ENCODE data around the gene GABRB1. TPM values are rescaled to one million over a fixed set of nuclear protein-coding genes. Genes with fewer than 3 reads are reported as not detected.

GABRB1 gene
- total and polyA plus RNA-seq, 2 donors (not counting 3 experiments of a cell fraction or from before 2014, with no cell fraction given): not detected

DNA sequence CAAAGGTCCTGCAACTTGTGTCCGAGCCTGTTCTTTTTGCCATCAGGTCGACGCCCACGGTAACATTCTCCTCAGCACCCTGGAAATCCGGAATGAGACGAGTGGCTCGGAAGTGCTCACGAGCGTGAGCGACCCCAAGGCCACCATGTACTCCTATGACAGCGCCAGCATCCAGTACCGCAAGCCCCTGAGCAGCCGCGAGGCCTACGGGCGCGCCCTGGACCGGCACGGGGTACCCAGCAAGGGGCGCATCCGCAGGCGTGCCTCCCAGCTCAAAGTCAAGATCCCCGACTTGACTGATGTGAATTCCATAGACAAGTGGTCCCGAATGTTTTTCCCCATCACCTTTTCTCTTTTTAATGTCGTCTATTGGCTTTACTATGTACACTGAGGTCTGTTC, 394.3 kb downstream of the GABRB1 start:
- DNase-seq (ENCODE audit: low read depth, low spot score) (no peak), FAIRE-seq (no peak)
- Histone ChIP-seq H3K9ac (replicated peaks; ENCODE audit: extremely low read depth, insufficient read depth, low read length) (no peak overlapping the region), H3K4me1 (ENCODE audit: control insufficient read depth, extremely low read depth, insufficient read depth, low read length) (no peaks in the 10 kb centered on the region), H3K4me2 (ENCODE audit: insufficient read depth, low read length) (no peak overlapping the region), H4K20me1 (replicated peaks; ENCODE audit: control insufficient read depth, extremely low read depth, insufficient read depth, low read length) (no peaks in the 10 kb centered on the region), H2AFZ (ENCODE audit: low read depth, low read length) (no peak overlapping the region), H3K79me2 (ENCODE audit: control insufficient read depth, insufficient read depth, low read length) (no peaks in the 10 kb centered on the region), H3K27me3 (ENCODE audit: control insufficient read depth in 2 of 2, insufficient read depth in 2 of 2, low read length in 2 of 2) (peaks cover 3 to 4% of the 10 kb centered on the region in 2 experiments), H3K27ac (ENCODE audit: insufficient read depth, low read depth, low read length) (no peak overlapping the region), H3K9me3 (replicated peaks; ENCODE audit: control insufficient read depth, insufficient read depth, low read length) (no peaks in the 10 kb centered on the region), H3K4me3 (replicated peaks in 1 of 3; ENCODE audit: insufficient read depth in 1 of 3, low read depth in 1 of 3, low read length in 3 of 3) (no peak overlapping the region), H3K9me1 (replicated peaks; ENCODE audit: control insufficient read depth, extremely low read depth, insufficient read depth, low read length) (no peaks in the 10 kb centered on the region), H3K36me3 (ENCODE audit: control insufficient read depth in 2 of 2, extremely low read depth in 1 of 2, insufficient read depth in 2 of 2, low read length in 2 of 2) (no peaks in the 10 kb centered on the region)
- BruUV-seq (replicated peaks): no TSS peak
- dilution Hi-C loops (cut with MboI; ENCODE audit: extremely low pct_ligation_motif_present, low sequenced_read_pairs): no loop called here
- TF ChIP-seq JUN (IDR thresholded peaks at IDR 0.05; ENCODE audit: borderline replicate concordance, insufficient read depth, insufficient read length, low read depth) (no peak), POLR2A (IDR thresholded peaks at IDR 0.05; ENCODE audit: low read depth, low read length) (no peak), EZH2 (IDR thresholded peaks at IDR 0.05; ENCODE audit: borderline replicate concordance, low read depth, low read length, severe bottlenecking) (no peak), MYC (IDR thresholded peaks at IDR 0.05; ENCODE audit: low read depth, low read length) (no peak), POLR2AphosphoS5 (IDR thresholded peaks at IDR 0.05; ENCODE audit: insufficient read depth, low read depth, low read length) (no peak), GATA2 (IDR thresholded peaks at IDR 0.05; ENCODE audit: insufficient read depth, insufficient read length, low read depth, low read length) (no peak)
- TF ChIP-seq, protein P1, sequence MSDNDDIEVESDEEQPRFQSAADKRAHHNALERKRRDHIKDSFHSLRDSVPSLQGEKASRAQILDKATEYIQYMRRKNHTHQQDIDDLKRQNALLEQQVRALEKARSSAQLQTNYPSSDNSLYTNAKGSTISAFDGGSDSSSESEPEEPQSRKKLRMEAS (IDR thresholded peaks at IDR 0.05; ENCODE audit: insufficient read depth, insufficient read length): no peak
- TF ChIP-seq, protein P2, sequence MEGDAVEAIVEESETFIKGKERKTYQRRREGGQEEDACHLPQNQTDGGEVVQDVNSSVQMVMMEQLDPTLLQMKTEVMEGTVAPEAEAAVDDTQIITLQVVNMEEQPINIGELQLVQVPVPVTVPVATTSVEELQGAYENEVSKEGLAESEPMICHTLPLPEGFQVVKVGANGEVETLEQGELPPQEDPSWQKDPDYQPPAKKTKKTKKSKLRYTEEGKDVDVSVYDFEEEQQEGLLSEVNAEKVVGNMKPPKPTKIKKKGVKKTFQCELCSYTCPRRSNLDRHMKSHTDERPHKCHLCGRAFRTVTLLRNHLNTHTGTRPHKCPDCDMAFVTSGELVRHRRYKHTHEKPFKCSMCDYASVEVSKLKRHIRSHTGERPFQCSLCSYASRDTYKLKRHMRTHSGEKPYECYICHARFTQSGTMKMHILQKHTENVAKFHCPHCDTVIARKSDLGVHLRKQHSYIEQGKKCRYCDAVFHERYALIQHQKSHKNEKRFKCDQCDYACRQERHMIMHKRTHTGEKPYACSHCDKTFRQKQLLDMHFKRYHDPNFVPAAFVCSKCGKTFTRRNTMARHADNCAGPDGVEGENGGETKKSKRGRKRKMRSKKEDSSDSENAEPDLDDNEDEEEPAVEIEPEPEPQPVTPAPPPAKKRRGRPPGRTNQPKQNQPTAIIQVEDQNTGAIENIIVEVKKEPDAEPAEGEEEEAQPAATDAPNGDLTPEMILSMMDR (IDR thresholded peaks at IDR 0.05; ENCODE audit: extremely low read depth in 1 of 2, insufficient read depth in 1 of 2, low read depth in 1 of 2, low read length in 2 of 2): no peak
- CTCF ChIA-PET: no interaction called here
- intact Hi-C loops (cut with micrococcal nuclease): no loop called here
- POLR2A ChIA-PET: no interaction called here

All from endothelial cell of umbilical vein (primary cell).